Astrocyte of the cerebellum (primary cell): ENCODE results near the gene BCO1.
A peak's percentile ranks its signal among the peaks of the same experiment; 100 is the strongest.

Experiments used
- DNase-seq: peaks from one replicate; pipeline ENCODE4 v3.0.0-alpha.2; 2011; ENCODE audit warnings: low read depth
- H3K4me3 ChIP-seq: 2 replicates; pipeline ENCODE4 v1.5.1; 2011; ENCODE audit warnings: mild to moderate bottlenecking, low read depth, low read length, moderate library complexity
- CTCF ChIP-seq: IDR thresholded peaks from 2 replicates; pipeline ENCODE4 v1.5.1; 2012; ENCODE audit warnings: low read length, low read depth, moderate library complexity, mild to moderate bottlenecking; ENCODE audit errors: missing control alignments
- in situ Hi-C: cut with HindIII; loops from 2 replicates; pipeline ENCODE4 v1.10.0; 2017; ENCODE audit warnings: low sequenced_read_pairs

The BCO1 gene

GRCh38 chr16:81229811-81230210 lies 8.7 kb upstream of the BCO1 start:
- in situ Hi-C loops: no loop called here
- DNase-seq: no peak
- no peak overlapping the region for H3K4me3 ChIP-seq
- no peak for TF ChIP-seq CTCF

GRCh38 chr16:81231014-81231413 lies 7.5 kb upstream of the BCO1 start:
- TF ChIP-seq CTCF: no peak
- in situ Hi-C loops: no loop called here
- no peak for DNase-seq
- H3K4me3 ChIP-seq: no peak overlapping the region

DNA sequence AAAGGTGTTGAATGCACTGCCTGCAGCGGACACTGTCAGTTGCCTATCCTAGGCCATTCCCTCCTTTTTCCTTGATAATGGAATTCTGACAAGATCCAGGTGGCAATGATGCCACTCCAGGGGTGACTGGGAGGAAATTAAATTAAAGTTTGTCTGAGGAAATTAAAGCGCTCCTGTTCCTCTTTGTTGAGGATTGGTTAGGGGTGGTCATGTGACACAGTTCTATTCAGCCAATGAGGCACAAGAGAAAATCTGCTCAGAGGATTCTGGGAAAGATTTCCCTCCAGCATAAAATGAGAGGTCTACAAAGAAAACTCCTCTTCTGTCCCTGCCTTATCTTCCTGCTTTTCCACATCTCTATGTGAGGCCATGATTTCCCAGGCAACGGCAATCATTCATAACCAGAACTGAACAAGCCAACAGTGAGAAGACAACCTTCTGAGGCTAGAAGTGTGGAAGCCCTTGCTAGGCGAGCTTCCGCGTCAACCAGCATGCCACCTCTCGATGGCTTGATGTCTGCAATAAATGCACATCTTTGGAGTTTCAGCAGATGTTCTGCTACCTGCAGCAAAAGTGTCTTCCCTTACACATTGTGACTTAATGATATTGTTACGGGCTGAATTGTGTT lies 5.6 kb upstream of the BCO1 start:
- no peak for DNase-seq
- TF ChIP-seq CTCF: no peak
- H3K4me3 ChIP-seq: no peak overlapping the region
- in situ Hi-C loops: no loop called here

- DNase-seq: peak; percentile 56
- no peak for TF ChIP-seq CTCF
- H3K4me3 ChIP-seq: no peak overlapping the region
- in situ Hi-C loops: no loop called here
These were observed 1.2 kb upstream of the BCO1 start for GRCh38 chr16:81237282-81237681.

DNA sequence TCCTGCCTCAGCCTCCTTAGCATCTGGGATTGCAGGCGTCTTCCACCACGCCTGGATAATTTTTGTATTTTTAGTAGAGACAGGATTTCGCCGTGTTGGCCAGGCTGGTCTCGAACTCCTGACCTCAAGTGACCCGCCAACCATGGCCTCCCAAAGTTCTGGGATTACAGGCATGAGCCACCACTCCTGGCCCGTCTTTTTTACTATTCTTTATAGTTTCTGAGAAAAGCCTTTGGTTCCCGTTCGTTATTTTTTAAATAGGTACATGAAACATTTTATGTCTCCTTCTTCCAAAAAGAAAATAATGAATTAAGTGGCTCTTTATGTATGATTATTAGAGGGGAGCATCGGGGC lies 570 bp upstream of the BCO1 start:
- H3K4me3 ChIP-seq: no peak overlapping the region
- in situ Hi-C loops: no loop called here
- DNase-seq: no peak

GRCh38 chr16:81239367-81240121 lies 1.1 kb downstream of the BCO1 start:
- no peak for TF ChIP-seq CTCF
- no peak for DNase-seq
- H3K4me3 ChIP-seq: no peak overlapping the region
- in situ Hi-C loops: no loop called here

More for the DNA sequence above, 570 bp upstream of the BCO1 start:
- no peak for TF ChIP-seq CTCF
